Right lobe of liver (tissue), 6 donors: ENCODE measurements around the gene GATD1. TPM values are rescaled to one million over a fixed set of nuclear protein-coding genes. Genes with fewer than 3 reads are reported as not detected.

Experiments
- ATAC-seq, 4 donors: fragments of 200-7000 bp; cut with Tn5 transposase; one replicate each; pipeline ENCODE4 v1.9.1; 2020; ENCODE audit warnings: mild to moderate bottlenecking in 4 of 4, moderate library complexity in 4 of 4
- DNase-seq, 3 donors: peaks; one replicate each; pipeline ENCODE4 v3.0.0-alpha.2; 2020
- H3K27ac ChIP-seq, 3 donors: fragments of 200-600 bp; one replicate each; pipeline ENCODE4 v1.8.0; 2022
- H3K27me3 ChIP-seq, 2 donors: fragments of 200-600 bp; one replicate each; pipeline ENCODE4 v1.8.0; 2022
- H3K36me3 ChIP-seq, 4 donors: fragments of 200-600 bp; sonication (generic) in 1 of 4; one replicate each; pipeline versions ENCODE4 v1.5.1 to v1.8.0; 2017 to 2022; ENCODE audit warnings: control low read depth in 1 of 4
- H3K4me1 ChIP-seq, 4 donors: fragments of 200-600 bp; sonication (generic) in 1 of 4; one replicate each; pipeline versions ENCODE4 v1.5.1 to v1.8.0; 2017 to 2022; ENCODE audit warnings: control low read depth in 1 of 4
- H3K4me3 ChIP-seq, 3 donors: fragments of 200-600 bp; one replicate each; pipeline ENCODE4 v1.8.0; 2022
- H3K9me3 ChIP-seq, 4 donors: fragments of 200-600 bp; sonication (generic) in 1 of 4; one replicate each; pipeline versions ENCODE4 v1.5.1 to v1.8.0; 2017 to 2022; ENCODE audit warnings: control low read depth in 1 of 4
- POLR2A ChIP-seq: fragments of 450-650 bp; IDR thresholded peaks from one replicate; pipeline ENCODE4 v1.6.1; 2017; ENCODE audit warnings: antibody characterized with exemption, mild to moderate bottlenecking
- WGBS: methylation state at CpG from one replicate; pipeline ENCODE4 v1.1.6; 2018; ENCODE audit warnings: low coverage, low lambda C conversion rate; ENCODE audit not compliant: insufficient coverage; ENCODE audit errors: missing lambda C conversion rate; 5-methylcytosine and 5-hydroxymethylcytosine counted together
- intact Hi-C, 2 donors: fragments of 100-400 bp; cut with DNase I; formaldehyde crosslinking; loops; one replicate each; pipeline versions ENCODE4 v1.11.2 to v1.14.1; 2022
- long read RNA-seq: library from polyadenylated mRNA; unstranded; transcript quantifications from one replicate; pipeline ENCODE4 v2.0.0, GENCODE V29; 2019
- total RNA-seq, 6 experiments: library from RNA; depleted of rRNA in 2 of 6; stranded (reverse); fragments of >200 nt in 2 of 6; fragmentation: NEBNext Ultra II Directional in 3 of 6; extraction: Animal tissue kit (Norgen Biotek cat#: 25700) in 3 of 6; gene quantifications; one replicate each; pipeline versions ENCODE4 v1.1.0 to v1.2.4, GENCODE V29; 2016 to 2023
- TF ChIP-seq, protein P1 (sequence below), 4 donors: fragments of 200-600 bp in 3 of 4; fragments of 450-650 bp in 1 of 4; IDR thresholded peaks; one replicate each; pipeline versions ENCODE4 v1.5.1 to v1.8.0; 2016 to 2022; ENCODE audit warnings: antibody characterized with exemption in 4 of 4, mild to moderate bottlenecking in 2 of 4
- donor health status: DM: no; HTN: yes; CAD: no.
- donor health status: DM: no; HTN: no; CAD: no.
- donor health status: DM: no; HTN: no; CAD: no.
- donor health status: DM: no; HTN: yes; CAD: no.
- donor health status: DM: no; HTN: yes; CAD: no.

The GATD1 gene, protein sequence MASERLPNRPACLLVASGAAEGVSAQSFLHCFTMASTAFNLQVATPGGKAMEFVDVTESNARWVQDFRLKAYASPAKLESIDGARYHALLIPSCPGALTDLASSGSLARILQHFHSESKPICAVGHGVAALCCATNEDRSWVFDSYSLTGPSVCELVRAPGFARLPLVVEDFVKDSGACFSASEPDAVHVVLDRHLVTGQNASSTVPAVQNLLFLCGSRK
- total RNA-seq, result 10 to 100 TPM; 15.8 to 31.9 (median 27.7) TPM
- long read RNA-seq, full-length matches to known transcripts, result 2 of 3 reads
- long read RNA-seq, partial matches to known transcripts, result 0 of 3 reads
- long read RNA-seq, other reads (novel, unspliced or antisense), result 1 of 3 reads

DNA sequence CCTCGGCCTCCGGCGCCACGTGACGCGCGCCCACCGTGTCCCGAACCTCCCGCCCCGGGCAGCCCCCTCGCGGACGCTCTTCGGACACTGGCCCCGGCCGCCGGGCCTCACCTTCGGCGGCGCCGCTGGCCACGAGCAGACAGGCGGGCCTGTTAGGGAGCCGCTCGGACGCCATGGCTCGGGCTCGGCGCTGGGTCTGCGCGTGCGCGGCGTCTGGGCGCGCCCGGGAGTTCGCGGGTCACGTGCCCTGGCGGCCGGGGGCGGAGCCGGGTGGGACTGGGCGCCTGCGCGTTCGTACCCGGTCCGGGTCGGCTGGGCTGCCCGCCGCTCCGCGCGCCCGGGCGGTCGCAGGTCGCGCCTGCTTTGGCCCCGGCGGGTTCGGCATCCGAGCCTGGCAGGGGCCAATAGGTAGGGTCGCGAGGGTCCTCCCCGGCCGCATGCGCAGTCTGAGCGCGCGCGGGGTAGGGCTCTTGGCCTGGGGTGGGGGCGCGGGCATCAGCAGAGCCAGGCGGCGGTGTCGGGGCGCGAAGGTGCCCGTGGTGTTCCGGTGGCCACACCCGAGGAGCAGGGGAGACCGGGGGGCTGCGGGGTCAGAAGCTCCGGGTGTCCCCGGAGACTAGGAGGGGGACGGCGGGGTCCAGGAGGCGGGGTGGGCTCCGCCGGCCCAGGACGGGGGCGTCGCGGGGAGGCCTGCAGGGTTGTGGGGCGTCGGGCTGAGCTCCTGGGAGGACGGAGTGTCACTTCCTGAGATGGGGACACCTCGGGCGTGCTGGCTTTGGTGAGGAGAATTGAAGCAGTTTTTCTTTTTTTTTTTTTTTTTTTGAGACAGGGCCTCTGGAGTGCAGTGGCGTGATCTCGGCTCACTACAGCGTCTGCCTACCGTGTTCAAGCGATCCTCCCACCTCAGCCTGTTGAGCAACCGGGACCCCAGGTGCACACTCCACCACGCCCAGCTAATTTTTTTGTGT is at the start of gene GATD1:
TSS of gene GATD1 (minus strand) at position 200 of the 968 bp plus-strand sequence. CDS start at position 175, 25 bp downstream.
- TF ChIP-seq, protein P1, sequence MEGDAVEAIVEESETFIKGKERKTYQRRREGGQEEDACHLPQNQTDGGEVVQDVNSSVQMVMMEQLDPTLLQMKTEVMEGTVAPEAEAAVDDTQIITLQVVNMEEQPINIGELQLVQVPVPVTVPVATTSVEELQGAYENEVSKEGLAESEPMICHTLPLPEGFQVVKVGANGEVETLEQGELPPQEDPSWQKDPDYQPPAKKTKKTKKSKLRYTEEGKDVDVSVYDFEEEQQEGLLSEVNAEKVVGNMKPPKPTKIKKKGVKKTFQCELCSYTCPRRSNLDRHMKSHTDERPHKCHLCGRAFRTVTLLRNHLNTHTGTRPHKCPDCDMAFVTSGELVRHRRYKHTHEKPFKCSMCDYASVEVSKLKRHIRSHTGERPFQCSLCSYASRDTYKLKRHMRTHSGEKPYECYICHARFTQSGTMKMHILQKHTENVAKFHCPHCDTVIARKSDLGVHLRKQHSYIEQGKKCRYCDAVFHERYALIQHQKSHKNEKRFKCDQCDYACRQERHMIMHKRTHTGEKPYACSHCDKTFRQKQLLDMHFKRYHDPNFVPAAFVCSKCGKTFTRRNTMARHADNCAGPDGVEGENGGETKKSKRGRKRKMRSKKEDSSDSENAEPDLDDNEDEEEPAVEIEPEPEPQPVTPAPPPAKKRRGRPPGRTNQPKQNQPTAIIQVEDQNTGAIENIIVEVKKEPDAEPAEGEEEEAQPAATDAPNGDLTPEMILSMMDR (IDR thresholded peaks at IDR 0.05), result no peak
- TF ChIP-seq POLR2A, result peak; percentile 84

DNA sequence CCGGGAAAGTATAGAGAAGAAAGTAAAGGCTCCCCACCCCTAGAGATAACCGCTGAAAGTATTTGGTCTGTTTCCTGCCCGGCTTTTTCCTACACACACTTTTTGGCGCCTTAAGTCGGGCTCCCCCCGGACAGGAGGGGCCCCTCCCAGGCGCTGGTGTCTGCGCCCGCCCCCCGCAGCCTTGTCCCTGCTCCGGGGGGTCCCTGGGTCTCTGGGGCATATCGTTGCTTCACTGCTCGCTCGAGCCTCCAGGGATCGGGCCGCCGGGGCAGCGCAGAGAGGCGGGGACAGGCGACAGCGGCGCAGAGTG is 49.5 kb upstream of the GATD1 start:
- 8% methylated on average over 6 of the region's 22 CpGs for WGBS
- Histone ChIP-seq H3K27me3 (no peaks in the 10 kb centered on the region), H3K4me1 (peaks cover 0 to 71% (median 35%) of the 10 kb centered on the region in 4 donors), H3K4me3 (peak overlapping the region; percentile 20 to 48 (median 25)), H3K27ac (peak overlapping the region in 2 of 3 donors; percentile 28 to 33), H3K36me3 (peaks cover 0 to 24% (median 7%) of the 10 kb centered on the region in 4 donors), H3K9me3 (no peaks in the 10 kb centered on the region)
- TF ChIP-seq POLR2A, result no peak
- TF ChIP-seq, protein P1 (IDR thresholded peaks at IDR 0.05), result no peak
- intact Hi-C loops, result no loop called here
- DNase-seq, result no peak
- ATAC-seq, result no peak

More for the DNA sequence above, at the start of gene GATD1:
- WGBS, result 1% methylated on average over 16 of the region's 110 CpGs
- Histone ChIP-seq H3K27me3 (no peaks in the 10 kb centered on the region), H3K36me3 (peaks cover 0 to 5% (median 0%) of the 10 kb centered on the region in 4 donors), H3K27ac (peak within 1 kb of the TSS; percentile 64 to 76 (median 69)), H3K9me3 (no peaks in the 10 kb centered on the region), H3K4me3 (peak within 1 kb of the TSS; percentile 77 to 85 (median 80)), H3K4me1 (peaks cover 0 to 22% (median 8%) of the 10 kb centered on the region in 4 donors)
- intact Hi-C loops, result no loop called here
- peak; percentile 70 to 85 (median 77) for ATAC-seq
- DNase-seq, result peak; percentile 95

DNA sequence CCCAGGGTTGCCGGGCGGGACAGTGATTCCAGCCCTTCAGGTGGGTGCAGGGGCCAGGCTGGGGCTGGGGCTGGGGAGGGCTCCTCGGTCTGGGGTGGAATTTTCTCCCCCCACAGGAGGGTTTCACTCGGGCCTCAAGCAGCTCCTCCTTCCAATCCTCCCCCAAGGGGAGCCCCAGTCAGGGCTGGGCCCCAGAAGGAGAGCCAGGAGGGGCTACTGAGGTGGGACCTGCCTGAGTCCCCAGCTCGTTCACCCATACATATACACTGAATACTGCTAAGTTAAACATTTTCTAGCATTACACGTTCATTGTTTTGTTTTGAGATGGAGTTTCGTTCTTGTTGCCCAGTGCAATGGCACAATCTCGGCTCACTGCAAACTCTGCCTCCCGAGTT is 48.9 kb upstream of the GATD1 start:
- DNase-seq (no peak), ATAC-seq (no peak)
- Histone ChIP-seq H3K4me1 (peaks cover 0 to 76% (median 37%) of the 10 kb centered on the region in 4 donors), H3K36me3 (peaks cover 0 to 24% (median 7%) of the 10 kb centered on the region in 4 donors), H3K27ac (peak overlapping the region in 1 of 3 donors; percentile 20), H3K27me3 (no peaks in the 10 kb centered on the region), H3K4me3 (no peak overlapping the region), H3K9me3 (no peaks in the 10 kb centered on the region)
- TF ChIP-seq POLR2A, result no peak
- TF ChIP-seq, protein P1 (IDR thresholded peaks at IDR 0.05), result no peak
- intact Hi-C loops, result no loop called here
- 19% methylated on average over 5 of the region's 9 CpGs for WGBS

DNA sequence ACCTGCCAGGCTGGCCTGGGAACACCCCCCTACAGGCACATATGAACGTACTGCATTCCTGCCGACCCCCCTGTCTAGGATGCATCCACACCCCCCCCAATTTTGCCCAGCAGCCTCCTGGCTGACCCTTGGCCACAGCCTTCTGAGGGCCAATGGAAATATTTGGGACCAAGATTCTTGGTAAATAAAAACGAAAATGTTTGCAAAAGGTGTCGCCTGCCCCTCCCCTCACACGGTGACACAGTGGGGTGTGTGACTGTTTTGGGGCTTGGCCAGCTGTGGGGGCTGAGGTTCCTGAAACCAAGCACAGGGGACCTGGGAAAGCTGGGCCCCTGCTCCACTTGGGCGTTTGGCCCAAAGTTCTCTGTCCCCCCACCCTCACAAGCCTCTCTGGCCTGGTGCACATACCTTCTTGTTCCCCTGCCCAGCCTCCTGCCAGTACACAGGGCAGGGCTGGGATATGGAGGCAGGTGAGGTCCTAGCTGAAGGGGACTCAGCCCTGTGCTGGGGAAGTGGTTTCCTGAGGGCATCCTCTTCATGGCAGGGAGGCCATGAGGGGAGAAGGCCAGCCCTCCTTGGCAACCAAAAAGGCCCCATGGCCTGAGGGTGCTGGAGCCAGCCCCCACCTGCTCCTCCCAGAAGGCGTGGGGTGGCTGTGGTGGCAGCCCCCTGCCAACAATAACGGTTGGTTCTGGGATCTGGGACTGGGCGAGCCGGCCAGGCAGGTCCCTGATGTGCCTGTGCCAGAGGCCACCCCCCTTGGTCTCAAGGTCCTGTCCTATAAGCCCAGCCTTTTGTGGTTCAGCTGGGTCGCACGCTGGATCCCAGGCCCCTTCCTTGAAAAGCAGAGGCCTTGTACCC is 48.3 kb upstream of the GATD1 start:
- ATAC-seq (peak in 2 of 4 donors; percentile 0 to 3), DNase-seq (peak in 1 of 3 donors; percentile 73)
- no peaks in the 10 kb centered on the region for H3K9me3 ChIP-seq
- 42% methylated on average over 6 of the region's 12 CpGs for WGBS
- H3K4me1 ChIP-seq, result peaks cover 0 to 74% (median 34%) of the 10 kb centered on the region in 4 donors
- H3K4me3 ChIP-seq, result no peak overlapping the region
- no peaks in the 10 kb centered on the region for H3K27me3 ChIP-seq
- H3K27ac ChIP-seq, result peak overlapping the region in 1 of 3 donors; percentile 20
- TF ChIP-seq, protein P1 (IDR thresholded peaks at IDR 0.05), result no peak
- TF ChIP-seq POLR2A, result no peak
- intact Hi-C loops, result no loop called here
- H3K36me3 ChIP-seq, result peaks cover 0 to 24% (median 7%) of the 10 kb centered on the region in 4 donors
